A673 (cell line): Measurements from ENCODE around the gene SSX7. TPM values are rescaled to one million over a fixed set of nuclear protein-coding genes. Genes with fewer than 3 reads are reported as not detected.
"Not testable (repeated sequence)": the region's sequence is repeated elsewhere in the genome, so short reads cannot be mapped to it uniquely, and the experiment has no call there.

ENCODE experiments used
- BruUV-seq: library from RNA; stranded (reverse); fragments of 400-500 nt; replicated peaks from 2 replicates; lab custom pipeline; 2021; lab: Mats Ljungman, UMichigan
- CTCF ChIA-PET: fragments of 300-600 bp; sonication (Branson Sonifier 250); formaldehyde crosslinking; loops from one replicate; lab custom pipeline; 2022; ENCODE audit warnings: antibody characterized with exemption; lab: Charles Lee
- POLR2A ChIA-PET: fragments of 300-600 bp; sonication (Branson Sonifier 250); formaldehyde crosslinking; loops from one replicate; lab custom pipeline; 2022; ENCODE audit warnings: antibody characterized with exemption; ENCODE audit not compliant: low non-redundant PET; lab: Charles Lee
- DNase-seq: peaks from one replicate; pipeline ENCODE4 v3.0.0-alpha.2; 2015; ENCODE audit warnings: low spot score
- H3K27ac ChIP-seq: fragments of 200-600 bp; sonication (generic); 2 replicates; pipeline ENCODE4 v1.5.1; 2016; ENCODE audit warnings: mixed run types, low read depth, mild to moderate bottlenecking, mixed read lengths, antibody characterized with exemption, low read length; ENCODE audit not compliant: poor library complexity, severe bottlenecking
- H3K27me3 ChIP-seq: fragments of 200-600 bp; sonication (generic); replicated peaks from 2 replicates; pipeline ENCODE4 v1.6.1; 2017; ENCODE audit warnings: mixed run types, low read depth, mild to moderate bottlenecking, mixed read lengths, antibody characterized with exemption, low read length; ENCODE audit not compliant: insufficient read depth, poor library complexity
- H3K36me3 ChIP-seq: fragments of 200-600 bp; sonication (generic); 2 replicates; pipeline ENCODE4 v1.6.1; 2016; ENCODE audit warnings: mixed run types, mild to moderate bottlenecking, mixed read lengths, antibody characterized with exemption, low read length; ENCODE audit not compliant: insufficient read depth, poor library complexity, severe bottlenecking
- H3K4me1 ChIP-seq: fragments of 200-600 bp; sonication (generic); 2 replicates; pipeline ENCODE4 v1.6.1; 2017; ENCODE audit warnings: mixed run types, mild to moderate bottlenecking, mixed read lengths, antibody characterized with exemption, low read length; ENCODE audit not compliant: insufficient read depth, poor library complexity, severe bottlenecking
- H3K4me3 ChIP-seq: fragments of 200-600 bp; sonication (generic); 2 replicates; pipeline ENCODE4 v1.5.1; 2016; ENCODE audit warnings: low read depth, mixed run types, mild to moderate bottlenecking, mixed read lengths, low read length; ENCODE audit not compliant: poor library complexity, severe bottlenecking
- H3K9me3 ChIP-seq: fragments of 200-600 bp; sonication (generic); 2 replicates; pipeline ENCODE4 v1.6.1; 2016; ENCODE audit warnings: mixed run types, low read depth, mild to moderate bottlenecking, mixed read lengths, antibody characterized with exemption, low read length; ENCODE audit not compliant: poor library complexity, severe bottlenecking
- CTCF ChIP-seq: fragments of 300-800, 200-600 bp; sonication (generic); conservative IDR thresholded peaks from 2 replicates; pipeline ENCODE4 v1.5.1; 2017; ENCODE audit warnings: low read depth, mild to moderate bottlenecking, antibody characterized with exemption, low read length, moderate library complexity, mixed read lengths
- EZH2 ChIP-seq: fragments of 200-600 bp; sonication (generic); IDR thresholded peaks from 2 replicates; pipeline ENCODE4 v1.6.1; 2017; ENCODE audit warnings: borderline replicate concordance, low read depth, mild to moderate bottlenecking, mixed read lengths, antibody characterized with exemption, low read length; ENCODE audit not compliant: poor library complexity, severe bottlenecking
- intact Hi-C: fragments of 100-400 bp; cut with micrococcal nuclease; formaldehyde crosslinking; loops from one replicate; pipeline ENCODE4 v1.10.0; 2022; ENCODE audit not compliant: unreplicated experiment
- total RNA-seq: library from RNA; stranded (reverse); gene quantifications from 2 replicates; pipeline ENCODE4 v1.2.3, GENCODE V29; 2021

Gene SSX7
- total RNA-seq, 1 experiment from 2014 or later: 2.8 TPM

GRCh38 chrX:52620661-52621060 is 34.0 kb downstream of the SSX7 start:
- intact Hi-C loops, H3K27ac ChIP-seq, H3K9me3 ChIP-seq, CTCF ChIA-PET, H3K4me1 ChIP-seq, H3K36me3 ChIP-seq, H3K4me3 ChIP-seq, DNase-seq, H3K27me3 ChIP-seq, POLR2A ChIA-PET, BruUV-seq: not testable (repeated sequence)

GRCh38 chrX:52608961-52609360 is 45.7 kb downstream of the SSX7 start:
- TF ChIP-seq CTCF (no peak), EZH2 (no peak)
- CTCF ChIA-PET: no interaction called here
- DNase-seq: no peak
- no TSS peak for BruUV-seq
- intact Hi-C loops: no loop called here
- POLR2A ChIA-PET: no interaction called here
- Histone ChIP-seq H3K27me3 (no peaks in the 10 kb centered on the region), H3K36me3 (no peaks in the 10 kb centered on the region), H3K4me3 (no peak overlapping the region), H3K4me1 (no peaks in the 10 kb centered on the region), H3K9me3 (no peaks in the 10 kb centered on the region), H3K27ac (no peak overlapping the region)

GRCh38 chrX:52603151-52603550 is 51.5 kb downstream of the SSX7 start:
- CTCF ChIA-PET, BruUV-seq, H3K4me1 ChIP-seq, POLR2A ChIA-PET, H3K9me3 ChIP-seq, intact Hi-C loops, H3K36me3 ChIP-seq, H3K27ac ChIP-seq, DNase-seq, H3K4me3 ChIP-seq, H3K27me3 ChIP-seq: not testable (repeated sequence)

- BruUV-seq: no TSS peak
- TF ChIP-seq CTCF (no peak), EZH2 (no peak)
- CTCF ChIA-PET: no interaction called here
- H3K36me3 ChIP-seq: no peaks in the 10 kb centered on the region
- H3K27me3 ChIP-seq: peaks cover 4% of the 10 kb centered on the region
- H3K9me3 ChIP-seq: no peaks in the 10 kb centered on the region
- no peak overlapping the region for H3K27ac ChIP-seq
- H3K4me3 ChIP-seq: no peak overlapping the region
- intact Hi-C loops: no loop called here
- H3K4me1 ChIP-seq: no peaks in the 10 kb centered on the region
- POLR2A ChIA-PET: interaction anchor here (0.8 kb wide), 1 partner anchor 33 kb away, joined by 3 read pairs; no protein-coding TSS in a partner anchor
- no peak for DNase-seq
Observed at GRCh38 chrX:52598886-52599285, 55.8 kb downstream of the SSX7 start.
